Activated naive CD8-positive, alpha-beta T cell treated with anti-CD3 and anti-CD28 coated beads, Interleukin-2, amount 10 ng/mL, durations not matched to agents 7 days and 5 days (primary cell): ENCODE results near the gene GEN1. TPM values are rescaled to one million over a fixed set of nuclear protein-coding genes. Genes with fewer than 3 reads are reported as not detected.
"Not testable (repeated sequence)": the region's sequence is repeated elsewhere in the genome, so short reads cannot be mapped to it uniquely, and the experiment has no call there.

Source experiments
- ATAC-seq: fragments of 150-1000 bp; cut with Tn5 transposase; one replicate; pipeline ENCODE4 v1.10.0; 2021; ENCODE audit warnings: low read depth, moderate library complexity
- POLR2A ChIA-PET: fragments of 350-600 bp; sonication (Branson Sonifier 250); formaldehyde crosslinking; loops from one replicate; lab custom pipeline; 2021; ENCODE audit warnings: antibody characterized with exemption; lab: Charles Lee
- DNase-seq: peaks from one replicate; pipeline ENCODE4 v3.0.0; 2021
- H3K27ac Mint-ChIP-seq: one replicate; pipeline ENCODE4 v1.8.0; 2022; ENCODE audit warnings: mild to moderate bottlenecking, mixed read lengths
- H3K27me3 Mint-ChIP-seq: one replicate; pipeline ENCODE4 v1.8.0; 2022; ENCODE audit warnings: mild to moderate bottlenecking, moderate library complexity, mixed read lengths
- H3K36me3 Mint-ChIP-seq: one replicate; pipeline ENCODE4 v1.8.0; 2021; ENCODE audit warnings: mild to moderate bottlenecking, mixed read lengths
- H3K4me1 Mint-ChIP-seq: one replicate; pipeline ENCODE4 v1.8.0; 2021; ENCODE audit warnings: mixed read lengths
- H3K4me3 Mint-ChIP-seq: one replicate; pipeline ENCODE4 v1.8.0; 2022; ENCODE audit warnings: mild to moderate bottlenecking, moderate library complexity, mixed read lengths
- H3K9me3 Mint-ChIP-seq: one replicate; pipeline ENCODE4 v1.8.0; 2021; ENCODE audit warnings: mixed read lengths
- total RNA-seq, 2 experiments: library from RNA; stranded (reverse); gene quantifications; one replicate each; pipeline ENCODE4 v1.2.3, GENCODE V29; 2021

The GEN1 gene
- total RNA-seq, 2 experiments from 2014 or later, result 30.6 to 31.1 TPM

DNA sequence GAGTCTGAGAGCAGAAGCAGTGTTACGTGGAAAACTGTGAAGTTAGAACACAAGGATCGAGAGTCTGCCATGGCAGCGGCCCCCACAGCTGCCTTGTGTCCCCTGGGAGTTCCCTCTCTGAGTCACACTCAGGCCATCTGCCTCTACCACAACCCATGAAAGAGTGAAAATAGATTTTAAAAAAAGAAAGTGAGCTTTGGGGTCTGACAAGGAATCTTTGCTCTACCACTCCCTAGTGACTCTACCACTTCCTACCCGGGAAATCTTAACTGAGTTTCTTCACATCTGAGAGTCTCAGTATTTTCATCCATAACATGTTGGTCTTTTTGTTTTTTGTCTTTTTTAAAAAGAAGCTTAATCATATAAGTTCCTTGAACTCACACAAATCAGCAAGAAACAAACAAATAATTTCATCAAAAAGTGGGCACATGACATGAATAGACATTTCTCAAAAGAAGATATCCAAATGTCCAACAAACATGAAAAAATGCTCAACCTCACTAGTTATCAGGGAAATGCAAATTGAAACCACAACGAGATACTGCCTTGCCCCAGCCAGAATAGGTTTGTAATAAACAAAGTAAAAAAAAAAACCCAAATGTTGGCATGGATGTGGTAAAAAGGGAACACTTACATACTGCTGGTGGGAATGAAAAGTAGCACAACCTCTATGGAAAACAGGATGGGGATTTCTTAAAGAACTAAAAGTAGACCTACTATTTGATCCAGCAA lies 60.0 kb downstream of the GEN1 start:
- H3K27me3 Mint-ChIP-seq, result peaks cover 43% of the 10 kb centered on the region
- H3K36me3 Mint-ChIP-seq, result no peaks in the 10 kb centered on the region
- ATAC-seq (no peak), DNase-seq (no peak)
- no peak overlapping the region for H3K27ac Mint-ChIP-seq
- H3K9me3 Mint-ChIP-seq, result no peaks in the 10 kb centered on the region
- POLR2A ChIA-PET, result no interaction called here
- peaks cover 7% of the 10 kb centered on the region for H3K4me1 Mint-ChIP-seq
- no peak overlapping the region for H3K4me3 Mint-ChIP-seq

DNA sequence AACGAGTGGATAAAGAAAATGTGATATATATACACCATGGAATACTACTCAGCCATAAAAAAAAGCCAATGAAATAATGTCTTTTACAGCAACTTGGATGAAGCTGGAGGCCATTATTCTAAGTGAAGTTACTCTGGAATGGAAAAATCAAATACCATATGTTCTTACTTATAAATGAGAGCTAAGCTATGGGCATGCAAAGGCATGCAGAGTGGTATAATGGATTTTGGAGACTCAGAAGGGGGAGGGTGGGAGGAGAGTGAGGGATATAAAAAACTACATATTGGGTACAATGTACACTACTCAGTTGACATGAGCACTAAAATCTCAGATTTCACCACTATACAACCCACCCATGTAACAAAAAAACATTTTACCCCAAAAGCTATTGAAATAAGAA lies 60.7 kb downstream of the GEN1 start:
- Mint-ChIP-seq H3K27me3 (peaks cover 45% of the 10 kb centered on the region), H3K27ac (no peak overlapping the region), H3K4me1 (peaks cover 7% of the 10 kb centered on the region), H3K4me3 (no peak overlapping the region), H3K36me3 (no peaks in the 10 kb centered on the region), H3K9me3 (no peaks in the 10 kb centered on the region)
- ATAC-seq, result no peak
- POLR2A ChIA-PET, result no interaction called here
- no peak for DNase-seq

DNA sequence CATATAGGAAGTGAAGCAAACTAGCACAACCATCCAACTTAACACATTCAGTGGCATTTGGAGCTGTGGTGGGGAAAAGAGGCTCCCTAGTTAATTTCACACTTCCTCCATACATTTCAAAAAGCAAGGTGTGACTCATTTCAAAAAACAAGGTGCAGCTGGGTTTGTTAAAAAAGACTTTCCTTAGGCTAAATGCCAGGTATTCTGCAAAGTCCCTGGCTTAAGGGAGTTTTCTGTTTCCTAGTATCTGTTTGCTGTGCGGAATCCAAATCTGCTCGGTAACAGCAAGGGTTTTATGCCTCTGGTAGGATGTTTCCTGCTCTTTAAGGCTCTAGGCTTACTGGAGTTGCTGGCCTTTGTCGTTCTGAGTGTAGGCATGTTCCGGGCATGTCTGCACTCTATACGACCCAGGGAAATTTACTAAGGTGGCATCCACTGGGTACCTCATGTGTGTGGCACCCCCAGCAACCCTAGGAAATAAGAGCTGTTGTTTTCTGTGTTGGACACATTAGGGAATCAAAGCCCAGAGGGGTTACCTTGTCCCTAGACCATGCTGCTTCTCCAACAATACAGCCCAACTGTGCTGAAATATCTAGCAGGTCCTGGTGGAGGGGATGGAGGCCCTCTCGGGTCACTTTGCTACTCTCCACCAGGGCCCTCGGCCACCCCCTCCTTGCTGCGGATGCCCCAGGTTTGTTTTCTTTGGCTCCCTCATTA lies 61.7 kb downstream of the GEN1 start:
- Mint-ChIP-seq H3K36me3 (no peaks in the 10 kb centered on the region), H3K4me1 (peaks cover 8% of the 10 kb centered on the region), H3K27ac (no peak overlapping the region), H3K9me3 (no peaks in the 10 kb centered on the region), H3K4me3 (no peak overlapping the region), H3K27me3 (peaks cover 47% of the 10 kb centered on the region)
- no peak for DNase-seq
- no peak for ATAC-seq
- POLR2A ChIA-PET, result no interaction called here

DNA sequence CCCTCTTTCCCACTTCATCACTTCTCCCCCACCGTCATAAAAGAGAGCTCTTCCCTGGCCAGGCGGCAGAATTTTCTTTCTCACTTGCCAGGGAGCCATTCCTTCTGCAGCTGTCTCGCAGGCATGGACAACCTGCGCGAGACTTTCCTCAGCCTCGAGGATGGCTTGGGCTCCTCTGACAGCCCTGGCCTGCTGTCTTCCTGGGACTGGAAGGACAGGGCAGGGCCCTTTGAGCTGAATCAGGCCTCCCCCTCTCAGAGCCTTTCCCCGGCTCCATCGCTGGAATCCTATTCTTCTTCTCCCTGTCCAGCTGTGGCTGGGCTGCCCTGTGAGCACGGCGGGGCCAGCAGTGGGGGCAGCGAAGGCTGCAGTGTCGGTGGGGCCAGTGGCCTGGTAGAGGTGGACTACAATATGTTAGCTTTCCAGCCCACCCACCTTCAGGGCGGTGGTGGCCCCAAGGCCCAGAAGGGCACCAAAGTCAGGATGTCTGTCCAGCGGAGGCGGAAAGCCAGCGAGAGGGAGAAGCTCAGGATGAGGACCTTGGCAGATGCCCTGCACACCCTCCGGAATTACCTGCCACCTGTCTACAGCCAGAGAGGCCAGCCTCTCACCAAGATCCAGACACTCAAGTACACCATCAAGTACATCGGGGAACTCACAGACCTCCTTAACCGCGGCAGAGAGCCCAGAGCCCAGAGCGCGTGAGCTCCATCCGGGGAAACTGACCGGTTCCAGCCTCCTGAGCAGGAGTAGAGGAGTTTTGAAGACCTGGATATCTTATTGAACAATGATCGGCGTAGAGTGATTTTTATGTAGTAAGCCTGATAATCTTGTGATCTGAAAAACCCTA lies 62.7 kb downstream of the GEN1 start, which contains the start of gene MSGN1:
Gene MSGN1, plus strand, starts transcription at position 65 of the 850 bp plus-strand sequence. Its CDS starts 59 bp downstream, at position 124.
- POLR2A ChIA-PET, result no interaction called here
- ATAC-seq (no peak), DNase-seq (no peak)
- H3K27ac Mint-ChIP-seq, result no peak within 1 kb of the TSS
- H3K4me1 Mint-ChIP-seq, result peaks cover 15% of the 10 kb centered on the region
- H3K36me3 Mint-ChIP-seq, result no peaks in the 10 kb centered on the region
- H3K4me3 Mint-ChIP-seq, result no peak within 1 kb of the TSS
- H3K9me3 Mint-ChIP-seq, result no peaks in the 10 kb centered on the region
- H3K27me3 Mint-ChIP-seq, result peaks cover 42% of the 10 kb centered on the region

DNA sequence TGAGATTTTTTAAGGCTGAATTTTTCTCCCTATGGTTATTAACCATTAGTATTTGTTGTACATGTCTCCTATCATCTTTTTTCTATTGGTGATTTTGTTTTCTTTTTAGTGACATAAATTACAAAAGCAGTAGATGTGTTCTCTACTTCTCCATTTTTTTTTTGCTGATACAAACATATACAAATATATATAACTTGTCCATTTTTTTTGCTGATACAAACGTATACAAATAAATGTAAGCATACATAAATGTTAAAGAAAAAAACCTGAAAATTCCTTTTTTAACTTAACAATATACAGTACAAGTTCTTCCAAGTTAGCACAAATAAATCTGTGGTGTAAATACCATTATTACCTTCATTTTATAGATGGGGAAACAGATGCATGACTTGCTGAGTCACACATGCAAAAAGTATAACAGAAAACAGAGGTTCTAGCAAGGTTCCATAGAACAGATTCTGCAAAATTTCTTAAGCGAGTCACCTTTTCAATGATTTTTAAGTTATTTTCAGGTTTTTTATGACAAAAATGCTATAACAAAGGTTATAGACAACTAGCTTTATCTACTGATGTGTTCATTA lies 64.4 kb downstream of the GEN1 start:
- POLR2A ChIA-PET, result no interaction called here
- no peaks in the 10 kb centered on the region for H3K36me3 Mint-ChIP-seq
- no peak for ATAC-seq
- H3K27me3 Mint-ChIP-seq, result peaks cover 36% of the 10 kb centered on the region
- DNase-seq, result no peak
- H3K27ac Mint-ChIP-seq, result no peak overlapping the region
- H3K4me3 Mint-ChIP-seq, result no peak overlapping the region
- peaks cover 24% of the 10 kb centered on the region for H3K4me1 Mint-ChIP-seq
- H3K9me3 Mint-ChIP-seq, result no peaks in the 10 kb centered on the region

DNA sequence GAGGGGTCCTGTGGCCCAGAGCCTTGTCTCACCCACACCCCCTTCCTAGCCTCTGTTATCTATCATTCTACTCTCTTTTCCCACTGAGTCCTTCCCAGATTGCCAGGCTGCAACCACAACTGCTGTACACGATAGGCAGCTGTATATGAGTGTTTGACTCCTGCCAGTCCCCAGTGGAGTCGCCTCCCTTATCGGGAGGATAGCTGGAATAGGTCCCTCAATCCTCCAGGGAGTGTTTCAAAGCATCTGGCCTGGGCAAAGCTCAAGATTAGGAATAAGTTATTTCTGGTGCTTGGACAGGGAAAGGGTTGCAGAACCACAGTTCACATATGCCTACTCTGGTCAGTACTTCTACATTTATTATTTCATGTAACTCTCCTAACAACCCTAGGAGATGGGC lies 67.1 kb downstream of the GEN1 start:
- ATAC-seq (no peak), DNase-seq (no peak)
- Mint-ChIP-seq H3K4me1 (peaks cover 17% of the 10 kb centered on the region), H3K27me3 (peaks cover 35% of the 10 kb centered on the region), H3K4me3 (no peak overlapping the region), H3K9me3 (no peaks in the 10 kb centered on the region), H3K36me3 (no peaks in the 10 kb centered on the region), H3K27ac (no peak overlapping the region)
- POLR2A ChIA-PET, result no interaction called here

DNA sequence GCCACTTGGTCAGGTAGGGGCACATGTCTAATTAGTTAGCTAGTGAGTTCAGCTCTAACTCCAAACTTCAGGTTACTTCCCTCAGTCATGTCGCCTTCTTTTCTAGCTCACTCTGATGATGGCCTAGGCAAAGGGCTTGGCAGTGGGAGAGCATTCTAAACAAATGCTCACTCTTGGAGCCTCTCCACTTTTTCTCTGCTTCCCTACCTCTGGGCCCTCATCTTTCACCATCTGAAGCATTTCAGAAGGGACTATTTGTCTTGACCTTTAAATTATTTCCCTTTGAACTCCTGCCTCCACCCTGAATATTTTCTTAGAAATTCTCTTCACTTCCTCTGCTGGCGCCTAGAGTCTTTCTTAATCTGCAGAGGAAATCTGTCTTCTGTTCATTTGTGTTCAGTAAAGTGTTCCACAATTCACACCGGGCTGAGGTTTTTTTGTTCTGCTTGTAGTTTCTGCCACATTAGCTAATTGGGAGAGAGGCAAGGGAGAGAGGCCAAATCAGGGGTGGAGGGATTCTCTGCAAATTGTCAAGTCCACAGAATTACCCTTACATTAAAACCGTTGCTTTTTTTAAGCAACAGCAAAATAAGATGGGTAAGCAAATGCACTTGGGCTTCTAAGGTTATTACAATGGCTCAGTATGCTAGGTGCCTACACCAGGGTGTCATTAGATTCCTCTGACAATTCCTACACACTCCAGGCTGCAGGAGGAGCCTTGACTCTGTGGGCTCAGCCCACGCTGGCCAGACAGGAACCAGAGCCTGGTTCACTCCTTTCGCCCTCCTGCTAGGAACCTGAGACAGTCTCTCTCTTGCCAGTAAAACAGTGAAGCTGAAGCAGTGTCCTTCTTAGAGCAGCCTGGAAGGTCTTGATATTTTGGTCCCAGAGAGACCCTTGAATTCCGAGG lies 67.9 kb downstream of the GEN1 start:
- Mint-ChIP-seq H3K27me3 (peaks cover 35% of the 10 kb centered on the region), H3K4me3 (peak overlapping the region; percentile 52), H3K27ac (peak overlapping the region; percentile 52), H3K4me1 (peaks cover 17% of the 10 kb centered on the region), H3K9me3 (no peaks in the 10 kb centered on the region), H3K36me3 (no peaks in the 10 kb centered on the region)
- ATAC-seq (peak; percentile 39), DNase-seq (no peak)
- POLR2A ChIA-PET, result no interaction called here

DNA sequence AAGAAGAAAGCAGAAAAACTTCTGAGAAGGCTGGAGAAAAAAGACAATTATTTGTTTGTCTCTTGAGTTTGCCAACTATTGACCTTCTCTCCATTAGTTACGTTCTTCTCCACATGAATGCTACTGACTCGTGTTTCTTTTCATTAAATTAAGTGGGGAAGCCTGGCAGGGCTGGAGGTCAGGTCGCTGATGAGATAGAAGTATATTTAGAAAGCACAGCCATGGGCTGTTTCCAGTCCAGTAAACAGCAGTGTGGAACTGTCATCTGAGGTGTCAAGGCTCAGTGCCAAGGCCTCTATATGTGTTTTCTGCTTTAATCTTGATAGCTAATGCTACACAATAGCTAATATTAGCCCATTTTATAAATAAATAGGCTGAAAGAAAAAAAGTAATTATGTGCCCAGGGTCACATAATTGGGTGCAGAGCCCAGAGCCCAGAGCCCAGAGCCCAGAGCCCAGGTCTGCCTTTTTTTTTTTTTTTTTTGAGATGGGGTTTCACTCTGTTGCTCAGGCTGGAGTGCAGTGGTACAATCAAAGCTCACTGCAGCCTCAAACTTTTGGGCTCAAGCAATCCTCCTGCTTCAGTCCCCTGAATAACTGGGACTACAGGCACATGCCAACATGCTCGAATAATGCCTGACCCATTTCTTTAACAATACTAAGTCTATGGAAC lies 68.6 kb downstream of the GEN1 start:
- POLR2A ChIA-PET, result no interaction called here
- H3K4me3 Mint-ChIP-seq, result peak overlapping the region; percentile 52

DNA sequence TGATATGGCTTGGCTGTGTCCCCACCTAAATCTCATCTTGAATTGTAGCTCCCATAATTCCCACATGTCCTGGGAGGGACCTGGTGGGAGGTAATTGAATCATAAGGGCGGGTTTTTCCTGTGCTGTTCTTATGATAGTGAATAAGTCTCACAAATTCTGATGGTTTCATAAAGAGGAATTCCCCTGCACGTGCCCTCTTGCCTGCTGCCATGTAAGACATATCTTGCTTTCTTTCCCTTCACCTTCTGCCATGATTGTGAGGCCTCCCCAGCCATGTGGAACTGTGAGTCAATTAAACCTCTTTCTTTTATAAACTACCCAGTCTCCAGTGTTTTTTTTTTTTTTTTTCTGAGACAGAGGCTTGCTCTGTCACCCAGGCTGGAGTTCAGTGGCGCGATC lies 69.7 kb downstream of the GEN1 start:
- H3K27ac Mint-ChIP-seq, H3K36me3 Mint-ChIP-seq, POLR2A ChIA-PET, H3K9me3 Mint-ChIP-seq, H3K4me3 Mint-ChIP-seq, DNase-seq, ATAC-seq: not testable (repeated sequence)
- peaks cover 17% of the 10 kb centered on the region for H3K4me1 Mint-ChIP-seq
- H3K27me3 Mint-ChIP-seq, result peaks cover 30% of the 10 kb centered on the region

More for the DNA sequence above, 68.6 kb downstream of the GEN1 start:
- Mint-ChIP-seq H3K27me3 (peaks cover 31% of the 10 kb centered on the region), H3K27ac (no peak overlapping the region), H3K36me3 (no peaks in the 10 kb centered on the region), H3K4me1 (peaks cover 17% of the 10 kb centered on the region), H3K9me3 (no peaks in the 10 kb centered on the region)
- no peak for DNase-seq
- ATAC-seq, result no peak

DNA sequence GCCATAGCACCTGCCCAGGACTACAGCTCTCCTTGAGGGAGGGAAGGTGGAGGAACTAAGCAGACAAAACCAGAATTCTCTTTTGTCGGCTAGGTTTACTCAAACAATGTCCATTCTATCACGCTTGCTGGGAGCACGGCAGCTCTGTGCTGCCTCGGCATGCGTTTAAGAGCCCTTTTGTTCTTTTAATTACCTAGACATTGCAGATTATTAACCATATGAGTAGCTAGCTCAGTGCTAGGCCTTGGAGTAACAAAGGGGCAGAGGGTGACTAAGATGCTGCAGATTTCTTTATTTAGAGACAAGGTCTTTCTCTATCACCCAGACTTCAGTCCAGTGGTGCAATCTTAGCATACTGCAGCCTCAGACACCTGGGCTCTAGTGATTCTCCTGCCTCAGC lies 73.4 kb downstream of the GEN1 start:
- POLR2A ChIA-PET, result no interaction called here
- H3K4me1 Mint-ChIP-seq, result peaks cover 6% of the 10 kb centered on the region
- peaks cover 44% of the 10 kb centered on the region for H3K27me3 Mint-ChIP-seq
- no peaks in the 10 kb centered on the region for H3K36me3 Mint-ChIP-seq
- H3K9me3 Mint-ChIP-seq, result no peaks in the 10 kb centered on the region
- H3K4me3 Mint-ChIP-seq, result no peak overlapping the region
- DNase-seq (no peak), ATAC-seq (no peak)
- no peak overlapping the region for H3K27ac Mint-ChIP-seq

DNA sequence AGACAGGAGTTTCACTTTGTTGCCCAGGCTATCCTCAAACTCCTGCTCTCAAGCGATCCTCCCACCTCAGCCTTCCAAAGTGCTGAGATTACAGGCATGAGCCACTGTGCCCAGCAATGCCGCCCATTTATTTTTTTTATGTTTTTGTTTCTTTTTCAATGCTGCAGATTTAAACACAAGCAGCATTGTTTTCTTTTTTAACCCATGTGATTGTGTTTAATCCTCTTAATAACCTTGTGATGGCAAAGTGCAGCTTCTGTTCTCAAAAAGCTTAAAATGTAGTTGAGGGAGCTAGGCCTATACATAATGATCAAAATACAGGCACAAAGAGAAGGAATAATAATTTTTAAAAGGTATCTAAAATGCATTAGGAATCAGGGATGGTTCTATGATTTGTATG lies 73.8 kb downstream of the GEN1 start:
- H3K4me1 Mint-ChIP-seq, result peaks cover 4% of the 10 kb centered on the region
- DNase-seq, result no peak
- H3K9me3 Mint-ChIP-seq, result no peaks in the 10 kb centered on the region
- H3K4me3 Mint-ChIP-seq, result no peak overlapping the region
- H3K27ac Mint-ChIP-seq, result no peak overlapping the region
- ATAC-seq, result no peak
- no peaks in the 10 kb centered on the region for H3K36me3 Mint-ChIP-seq
- peaks cover 45% of the 10 kb centered on the region for H3K27me3 Mint-ChIP-seq
- POLR2A ChIA-PET, result no interaction called here
